HPDE6-E6E7 (cell line): Measurements from ENCODE around the gene IL13.
"Not testable (repeated sequence)": the region's sequence is repeated elsewhere in the genome, so short reads cannot be mapped to it uniquely, and the experiment has no call there.

ENCODE experiments used
- DNase-seq: peaks from one replicate; pipeline ENCODE4 v3.0.0; 2011; ENCODE audit warnings: missing footprints; ENCODE audit errors: extremely low spot score

IL13 gene

GRCh38 chr5:132657676-132658380, at the start of gene IL13:
Gene IL13 (plus strand): TSS chr5:132658173. CDS start chr5:132658187, 14 bp downstream.
- no peak for DNase-seq

GRCh38 chr5:132611965-132612364, 46.0 kb upstream of the IL13 start:
- no peak for DNase-seq

GRCh38 chr5:132612846-132613245, 45.1 kb upstream of the IL13 start:
- no peak for DNase-seq

- no peak for DNase-seq
Measured at GRCh38 chr5:132621699-132622098, 36.3 kb upstream of the IL13 start.

GRCh38 chr5:132622608-132623007, 35.4 kb upstream of the IL13 start:
- DNase-seq, result no peak

- no peak for DNase-seq
Measured at GRCh38 chr5:132627470-132627869, 30.5 kb upstream of the IL13 start.

- no peak for DNase-seq
Measured at GRCh38 chr5:132628814-132629213, 29.2 kb upstream of the IL13 start.

GRCh38 chr5:132629230-132629944, 28.6 kb upstream of the IL13 start:
- no peak for DNase-seq

- DNase-seq, result not testable (repeated sequence)
Measured at GRCh38 chr5:132633587-132633986, 24.4 kb upstream of the IL13 start.

- no peak for DNase-seq
Measured at GRCh38 chr5:132635873-132636272, 22.1 kb upstream of the IL13 start.

GRCh38 chr5:132637241-132637640, 20.7 kb upstream of the IL13 start:
- DNase-seq, result no peak

- DNase-seq, result no peak
Measured at GRCh38 chr5:132639706-132640130, 18.3 kb upstream of the IL13 start.

GRCh38 chr5:132640613-132641012, 17.4 kb upstream of the IL13 start:
- no peak for DNase-seq

- no peak for DNase-seq
Measured at GRCh38 chr5:132641241-132641723, 16.7 kb upstream of the IL13 start.

- no peak for DNase-seq
Measured at GRCh38 chr5:132641841-132642240, 16.1 kb upstream of the IL13 start.

- DNase-seq, result no peak
Measured at GRCh38 chr5:132644177-132644576, 13.8 kb upstream of the IL13 start.

GRCh38 chr5:132646583-132647266, 11.2 kb upstream of the IL13 start:
- no peak for DNase-seq

- no peak for DNase-seq
Measured at GRCh38 chr5:132647473-132647872, 10.5 kb upstream of the IL13 start.

GRCh38 chr5:132648355-132648754, 9.6 kb upstream of the IL13 start:
- no peak for DNase-seq

- no peak for DNase-seq
Measured at GRCh38 chr5:132651838-132652469, 6.0 kb upstream of the IL13 start.

- no peak for DNase-seq
Measured at GRCh38 chr5:132653716-132654115, 4.3 kb upstream of the IL13 start.
